Measurements from ENCODE around the gene ACTRT2.

DNA sequence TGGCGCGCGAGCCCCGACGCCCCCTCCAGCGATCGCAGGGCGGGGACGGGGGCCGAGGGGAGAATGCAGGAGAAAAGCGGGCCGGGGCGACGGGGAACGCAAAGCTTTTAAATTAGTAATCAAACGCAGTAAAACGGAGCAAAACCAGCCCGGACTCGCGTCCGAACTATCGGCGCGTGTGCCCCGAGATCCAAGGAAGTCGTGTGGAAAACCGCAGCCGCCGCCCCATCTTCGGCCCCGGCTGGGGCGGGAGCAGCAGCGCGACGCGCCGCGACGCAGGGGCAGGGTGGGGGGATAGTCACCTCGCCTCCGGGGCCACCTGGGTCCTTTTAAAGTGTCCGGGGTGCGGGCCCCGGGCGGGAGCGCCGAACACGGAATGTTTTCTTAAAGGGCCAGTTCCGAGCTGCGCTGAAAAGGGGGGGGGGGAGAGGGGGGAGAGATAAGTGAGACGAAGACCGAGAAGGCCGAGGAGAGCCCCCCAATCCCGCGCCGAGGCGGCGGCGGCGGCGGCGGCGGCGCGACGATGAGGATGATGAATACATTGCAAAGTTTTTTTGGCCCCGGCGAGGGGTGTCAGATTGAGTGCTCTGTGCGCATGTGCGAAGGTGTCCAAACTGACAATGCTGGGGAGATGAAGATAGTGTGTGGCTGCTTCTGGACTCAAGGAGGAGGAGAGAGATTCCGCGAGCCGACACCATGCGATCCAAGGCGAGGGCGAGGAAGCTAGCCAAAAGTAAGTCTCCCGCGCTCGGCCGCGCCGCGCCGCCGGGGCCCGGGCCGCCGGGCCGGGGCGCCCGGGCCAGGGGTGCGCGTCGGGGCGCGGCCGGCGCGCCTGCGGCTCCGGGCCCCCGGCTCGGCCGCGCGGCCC lies 47.5 kb downstream of the ACTRT2 start, which contains the start of gene PRDM16:
- TF ChIP-seq CTCF (optimal IDR thresholded peaks at IDR 0.05 in 1 of 3, IDR thresholded peaks at IDR 0.05 in 1 of 3, conservative IDR thresholded peaks at IDR 0.05 in 1 of 3; ENCODE audit: extremely low read depth in 1 of 3, insufficient read depth in 2 of 3, low read length in 3 of 3) (no peak), EZH2 (IDR thresholded peaks at IDR 0.05; ENCODE audit: low read length) (peak; percentile 76)
